GM20000 (cell line): Measurements from ENCODE around the gene QSOX2.
"Not testable (repeated sequence)": the region's sequence is repeated elsewhere in the genome, so short reads cannot be mapped to it uniquely, and the experiment has no call there.

ENCODE experiments used
- DNase-seq: peaks from one replicate; pipeline ENCODE4 v3.0.0; 2012; ENCODE audit warnings: low spot score
- CTCF ChIP-seq: IDR thresholded peaks from 2 replicates; pipeline ENCODE4 v1.5.1; 2012; ENCODE audit warnings: mild to moderate bottlenecking, control low read depth; ENCODE audit errors: extremely low read depth, missing control alignments

The QSOX2 gene

GRCh38 chr9:136267261-136268111 lies 21.9 kb upstream of the QSOX2 start:
- TF ChIP-seq CTCF, result peak; percentile 53
- peak; percentile 99 for DNase-seq

GRCh38 chr9:136266641-136267040 lies 21.0 kb upstream of the QSOX2 start:
- not testable (repeated sequence) for DNase-seq

GRCh38 chr9:136265561-136266355 lies 20.1 kb upstream of the QSOX2 start:
- TF ChIP-seq CTCF, result no peak
- DNase-seq, result no peak

GRCh38 chr9:136264441-136265405 lies 19.1 kb upstream of the QSOX2 start:
- no peak for DNase-seq
- TF ChIP-seq CTCF, result no peak

- no peak for DNase-seq
These were observed 18.4 kb upstream of the QSOX2 start for GRCh38 chr9:136264031-136264430.

GRCh38 chr9:136262671-136263178 lies 17.1 kb upstream of the QSOX2 start:
- no peak for DNase-seq
- no peak for TF ChIP-seq CTCF

More at GRCh38 chr9:136264031-136264430, 18.4 kb upstream of the QSOX2 start:
- TF ChIP-seq CTCF, result no peak
